ENCODE results near the gene RALB. TPM values are rescaled to one million over a fixed set of nuclear protein-coding genes. Genes with fewer than 3 reads are reported as not detected.

Gene RALB
- total RNA-seq, 2 donors from 2014 or later, result 71.8 to 93.4 TPM

DNA sequence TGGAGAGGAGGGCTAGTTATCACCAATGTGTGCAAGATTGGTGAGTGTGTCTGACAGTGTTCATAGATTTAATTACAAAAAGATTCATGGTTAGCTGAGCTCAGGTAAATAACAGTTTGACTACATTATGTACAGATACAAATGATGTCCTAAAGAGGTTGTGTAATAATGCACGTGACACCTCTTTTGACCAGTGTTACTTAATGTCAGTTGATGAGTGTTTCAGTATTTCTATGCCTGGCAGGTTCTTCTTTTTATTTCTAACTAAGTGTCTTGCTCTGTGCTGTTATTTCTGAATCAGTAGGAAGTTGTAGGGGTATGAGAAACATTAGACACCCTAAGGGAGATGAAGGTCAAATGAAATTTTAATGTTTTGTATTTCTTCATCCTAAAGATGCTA lies 85.4 kb downstream of the RALB start:
- Histone ChIP-seq H3K27me3 (peaks cover 20% of the 10 kb centered on the region), H3K4me1 (no peaks in the 10 kb centered on the region), H3K4me3 (no peak overlapping the region), H3K9me3 (no peaks in the 10 kb centered on the region), H3K27ac (no peak overlapping the region), H3K36me3 (no peaks in the 10 kb centered on the region), H3K9ac (ENCODE audit: low read depth in 2 of 2, low read length in 2 of 2) (no peak overlapping the region)
- no peak for DNase-seq
- intact Hi-C loops (cut with DNase I), result no loop called here
- TF ChIP-seq, protein P1, sequence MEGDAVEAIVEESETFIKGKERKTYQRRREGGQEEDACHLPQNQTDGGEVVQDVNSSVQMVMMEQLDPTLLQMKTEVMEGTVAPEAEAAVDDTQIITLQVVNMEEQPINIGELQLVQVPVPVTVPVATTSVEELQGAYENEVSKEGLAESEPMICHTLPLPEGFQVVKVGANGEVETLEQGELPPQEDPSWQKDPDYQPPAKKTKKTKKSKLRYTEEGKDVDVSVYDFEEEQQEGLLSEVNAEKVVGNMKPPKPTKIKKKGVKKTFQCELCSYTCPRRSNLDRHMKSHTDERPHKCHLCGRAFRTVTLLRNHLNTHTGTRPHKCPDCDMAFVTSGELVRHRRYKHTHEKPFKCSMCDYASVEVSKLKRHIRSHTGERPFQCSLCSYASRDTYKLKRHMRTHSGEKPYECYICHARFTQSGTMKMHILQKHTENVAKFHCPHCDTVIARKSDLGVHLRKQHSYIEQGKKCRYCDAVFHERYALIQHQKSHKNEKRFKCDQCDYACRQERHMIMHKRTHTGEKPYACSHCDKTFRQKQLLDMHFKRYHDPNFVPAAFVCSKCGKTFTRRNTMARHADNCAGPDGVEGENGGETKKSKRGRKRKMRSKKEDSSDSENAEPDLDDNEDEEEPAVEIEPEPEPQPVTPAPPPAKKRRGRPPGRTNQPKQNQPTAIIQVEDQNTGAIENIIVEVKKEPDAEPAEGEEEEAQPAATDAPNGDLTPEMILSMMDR (IDR thresholded peaks at IDR 0.05), result no peak

DNA sequence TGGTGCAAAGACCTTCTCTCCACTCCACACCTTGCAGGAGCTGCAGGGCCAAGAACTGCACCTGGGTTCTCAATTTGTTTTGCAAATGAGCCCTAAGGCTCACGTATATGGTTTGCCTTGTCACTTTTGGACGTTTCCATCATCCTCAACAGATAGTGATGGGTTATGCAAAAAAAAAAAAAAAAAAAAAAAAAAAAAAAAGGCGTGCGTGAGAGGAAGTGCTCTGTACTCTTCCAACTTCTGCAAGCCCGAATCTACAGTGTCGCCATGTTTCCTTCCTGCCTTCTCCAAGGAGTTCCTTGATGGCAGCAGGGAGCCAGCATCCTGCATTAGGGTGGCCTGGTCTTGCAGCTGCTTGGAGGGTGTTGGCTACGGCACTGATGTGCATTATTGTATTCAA lies 89.3 kb downstream of the RALB start:
- intact Hi-C loops (cut with DNase I), result loop anchor here (10.0 kb wide), 1 partner anchor 213 kb away; no protein-coding TSS in a partner anchor
- Histone ChIP-seq H3K4me1 (peaks cover 12% of the 10 kb centered on the region), H3K4me3 (no peak overlapping the region), H3K36me3 (no peaks in the 10 kb centered on the region), H3K9ac (ENCODE audit: low read depth in 2 of 2, low read length in 2 of 2) (no peak overlapping the region), H3K9me3 (no peaks in the 10 kb centered on the region), H3K27ac (no peak overlapping the region), H3K27me3 (peaks cover 52% of the 10 kb centered on the region)
- DNase-seq, result no peak
- TF ChIP-seq, protein P1 (IDR thresholded peaks at IDR 0.05), result no peak

DNA sequence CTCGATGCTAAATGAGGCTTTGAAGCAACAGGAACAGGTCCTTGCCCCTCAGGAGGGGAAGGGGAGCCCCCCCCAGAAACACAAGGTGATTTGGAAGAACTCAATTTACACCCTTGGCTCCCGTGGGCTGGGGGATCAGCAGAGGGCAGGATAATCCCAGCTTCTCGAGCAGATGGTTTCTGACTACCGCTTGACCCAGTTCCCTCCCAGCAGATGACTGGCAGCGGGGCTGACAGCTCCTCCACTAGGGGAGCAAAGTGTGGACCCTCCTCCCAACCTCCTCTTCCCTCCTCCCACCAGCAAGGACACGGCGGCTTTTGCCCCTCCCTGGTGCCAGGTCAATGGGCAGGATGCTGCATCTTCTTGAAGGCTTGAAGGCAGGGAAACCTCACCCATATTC lies 89.8 kb downstream of the RALB start:
- H3K27me3 ChIP-seq, result peaks cover 56% of the 10 kb centered on the region
- intact Hi-C loops (cut with DNase I), result loop anchor here (10.0 kb wide), 1 partner anchor 212 kb away; no protein-coding TSS in a partner anchor
- H3K9me3 ChIP-seq, result no peaks in the 10 kb centered on the region
- H3K4me1 ChIP-seq, result peaks cover 12% of the 10 kb centered on the region
- no peaks in the 10 kb centered on the region for H3K36me3 ChIP-seq
- H3K9ac ChIP-seq (ENCODE audit: low read depth in 2 of 2, low read length in 2 of 2), result no peak overlapping the region
- no peak for DNase-seq
- H3K4me3 ChIP-seq, result no peak overlapping the region
- TF ChIP-seq, protein P1 (IDR thresholded peaks at IDR 0.05), result no peak
- no peak overlapping the region for H3K27ac ChIP-seq

- no peak overlapping the region for H3K9ac ChIP-seq (ENCODE audit: low read depth in 2 of 2, low read length in 2 of 2)
Observed at GRCh38 chr2:120343100-120343432, 90.4 kb downstream of the RALB start.

GRCh38 chr2:120343433-120344105 lies 90.9 kb downstream of the RALB start:
- Histone ChIP-seq H3K36me3 (no peaks in the 10 kb centered on the region), H3K27me3 (peaks cover 61% of the 10 kb centered on the region), H3K4me3 (no peak overlapping the region), H3K27ac (no peak overlapping the region), H3K4me1 (peaks cover 12% of the 10 kb centered on the region), H3K9me3 (no peaks in the 10 kb centered on the region), H3K9ac (ENCODE audit: low read depth in 2 of 2, low read length in 2 of 2) (peak overlapping the region in 1 of 2 donors; percentile 24)
- TF ChIP-seq, protein P1 (IDR thresholded peaks at IDR 0.05), result peak; percentile 44
- intact Hi-C loops (cut with DNase I), result loop anchor here (10.0 kb wide), 1 partner anchor 211 kb away; no protein-coding TSS in a partner anchor
- peak; percentile 67 for DNase-seq

More at GRCh38 chr2:120343100-120343432, 90.4 kb downstream of the RALB start:
- intact Hi-C loops (cut with DNase I), result loop anchor here (10.0 kb wide), 1 partner anchor 212 kb away; no protein-coding TSS in a partner anchor
- TF ChIP-seq, protein P1 (IDR thresholded peaks at IDR 0.05), result no peak
- H3K27ac ChIP-seq, result no peak overlapping the region
- no peak overlapping the region for H3K4me3 ChIP-seq
- no peaks in the 10 kb centered on the region for H3K36me3 ChIP-seq
- DNase-seq, result no peak
- no peaks in the 10 kb centered on the region for H3K9me3 ChIP-seq
- peaks cover 12% of the 10 kb centered on the region for H3K4me1 ChIP-seq
- peaks cover 61% of the 10 kb centered on the region for H3K27me3 ChIP-seq

Other genes with a start within 250 kb of the RALB start
- 10 to 100 TPM; 21.6 to 36.0 TPM for gene EPB41L5, start 239.8 kb upstream of the RALB start, total RNA-seq
- 10 to 100 TPM; 14.4 to 16.5 TPM for gene TMEM185B, start 29.5 kb upstream of the RALB start, total RNA-seq
- 1 to 10 TPM in 1 of 2 donors, under 1 TPM in 1; 0.30 to 3.1 TPM for gene INHBB, start 93.3 kb downstream of the RALB start, total RNA-seq